SK-MEL-5 (cell line): ENCODE results near the gene CTTNBP2NL. TPM values are rescaled to one million over a fixed set of nuclear protein-coding genes. Genes with fewer than 3 reads are reported as not detected.

Experiments used
- DNase-seq: peaks from one replicate; pipeline ENCODE4 v3.0.0-alpha.2; 2016; ENCODE audit warnings: low read depth, low spot score
- in situ Hi-C: cut with HindIII; loops from 2 replicates; pipeline ENCODE4 v1.10.0; 2016; ENCODE audit warnings: low sequenced_read_pairs, high pct_unique_total_duplicates, low pct_unique_long_range_greater_than_20kb
- small RNA-seq, 2 experiments: library from RNA; depleted of rRNA; stranded (forward); fragments of <200 nt; gene quantifications; one replicate each; pipeline ENCODE3, GENCODE V24; 2014
- total RNA-seq: library from RNA; depleted of rRNA; stranded (reverse); fragments of >200 nt; shearing (Covaris generic); gene quantifications from 2 replicates; pipeline ENCODE4 v1.2.3, GENCODE V29; 2014; rRNA removed

CTTNBP2NL gene
- total RNA-seq, 1 experiment from 2014 or later = 2.8 TPM

DNA sequence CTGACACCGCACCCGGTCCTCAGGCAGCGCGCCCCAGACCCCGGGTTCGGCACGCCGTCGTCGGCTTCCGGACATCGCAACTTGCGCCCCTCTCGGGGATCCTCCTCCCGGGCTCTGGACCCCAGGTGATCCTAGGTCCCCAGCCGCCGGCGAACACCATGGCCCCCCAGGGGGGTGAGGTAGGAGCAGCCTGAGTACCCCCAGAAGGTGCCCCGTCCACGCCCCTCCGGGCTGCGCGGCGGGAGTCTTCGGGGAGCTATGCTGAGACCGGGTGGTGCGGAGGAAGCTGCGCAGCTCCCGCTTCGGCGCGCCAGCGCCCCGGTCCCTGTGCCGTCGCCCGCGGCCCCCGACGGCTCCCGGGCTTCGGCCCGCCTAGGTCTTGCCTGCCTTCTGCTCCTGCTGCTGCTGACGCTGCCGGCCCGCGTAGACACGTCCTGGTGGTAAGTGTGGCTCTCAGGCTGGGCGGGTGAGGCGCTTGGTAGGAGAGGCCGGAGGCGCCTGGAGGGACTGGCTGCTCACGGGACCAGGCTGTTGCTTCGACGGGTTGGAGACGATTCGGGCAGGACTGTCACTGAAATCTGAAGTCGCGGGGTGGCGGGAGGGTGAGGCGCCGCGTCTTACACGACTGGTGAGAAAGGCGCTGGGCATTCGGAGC is 113.1 kb downstream of the CTTNBP2NL start:
- DNase-seq = no peak
- in situ Hi-C loops = no loop called here

DNA sequence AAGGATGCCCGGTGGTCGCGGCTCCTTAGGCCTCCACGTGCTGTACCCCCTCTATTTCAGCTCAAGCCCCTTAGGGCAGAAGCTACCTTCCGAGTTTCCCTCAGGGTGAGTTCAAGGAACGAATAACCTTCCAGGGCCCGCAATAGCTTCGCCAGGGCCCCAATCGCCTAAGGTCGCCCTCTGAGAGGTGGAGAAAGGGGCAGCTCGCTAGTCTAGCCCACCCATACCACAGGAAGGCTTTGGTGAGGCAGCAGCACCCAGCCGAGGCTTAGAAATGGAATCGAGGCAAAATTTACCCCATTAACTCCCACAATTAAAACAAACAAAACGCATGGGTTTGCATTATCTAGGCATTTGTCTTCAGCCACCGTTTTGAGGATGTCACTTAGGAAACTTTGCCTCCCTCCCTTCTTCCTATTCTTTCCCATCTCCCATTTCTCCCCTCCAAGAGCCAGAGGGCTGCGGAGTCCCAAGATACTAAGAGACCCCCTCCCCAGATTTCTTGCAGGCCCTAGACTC is 113.7 kb downstream of the CTTNBP2NL start:
- in situ Hi-C loops = no loop called here
- DNase-seq = no peak

DNA sequence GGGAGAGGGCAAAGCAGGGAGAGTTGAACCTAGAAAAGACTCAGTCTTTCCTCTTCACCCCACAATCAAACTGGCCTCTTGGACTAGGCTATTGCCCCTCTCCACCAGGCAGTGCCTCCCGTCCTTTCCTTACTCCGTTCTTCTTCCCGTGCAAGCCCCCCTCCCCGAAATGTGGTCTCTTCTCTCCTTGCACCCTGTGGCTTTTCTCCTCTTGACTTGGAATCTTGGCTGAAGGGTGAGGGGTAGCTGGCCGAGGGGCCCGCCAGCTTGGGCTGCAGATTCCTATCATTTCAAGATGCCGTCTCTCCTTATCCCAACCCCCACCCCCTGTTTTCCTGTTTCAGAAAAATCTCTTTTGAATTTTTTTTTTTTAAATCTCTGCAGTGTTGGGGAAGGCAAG is 114.3 kb downstream of the CTTNBP2NL start:
- in situ Hi-C loops = no loop called here

More for the DNA sequence above, 114.3 kb downstream of the CTTNBP2NL start:
- no peak for DNase-seq

Small RNA genes within 50 kb of the gene (small RNA-seq; reads per million reads assigned to genes)
- gene RF01210 = 0 to 0.08 reads per million in 2 experiments

Other genes with a start within 250 kb of the CTTNBP2NL start
- 0.13 and 0.37 TPM in 2 replicates for gene WNT2B, start 112.8 kb downstream of the CTTNBP2NL start, total RNA-seq
- gene ST7L, start 222.9 kb downstream of the CTTNBP2NL start, total RNA-seq = 23.8 and 28.2 TPM in 2 replicates
- gene CAPZA1, start 223.6 kb downstream of the CTTNBP2NL start, total RNA-seq = 137 and 146 TPM in 2 replicates